Mononuclear cell (primary cell): ENCODE measurements around the gene HSPA9. TPM values are rescaled to one million over a fixed set of nuclear protein-coding genes. Genes with fewer than 3 reads are reported as not detected.

ENCODE experiments used
- H3K27me3 ChIP-seq: 2 replicates; pipeline ENCODE4 v1.6.0; 2011; ENCODE audit warnings: low read length, control low read depth; ENCODE audit not compliant: insufficient read depth
- H3K4me1 ChIP-seq: 2 replicates; pipeline ENCODE4 v1.5.1; 2011; ENCODE audit warnings: mild to moderate bottlenecking, low read length, control low read depth; ENCODE audit not compliant: insufficient read depth
- H3K4me3 ChIP-seq: 2 replicates; pipeline ENCODE4 v1.5.1; 2011; ENCODE audit warnings: mild to moderate bottlenecking, low read length, moderate library complexity
- H3K9me3 ChIP-seq: 2 replicates; pipeline ENCODE4 v1.5.1; 2011; ENCODE audit warnings: low read depth, mild to moderate bottlenecking, control low read depth, low read length
- total RNA-seq: library from RNA; depleted of rRNA; stranded (reverse); fragments of >200 nt; gene quantifications from one replicate; pipeline ENCODE4 v1.2.3, GENCODE V29; 2012

The HSPA9 gene
- total RNA-seq, 1 donor, result 455 TPM

DNA sequence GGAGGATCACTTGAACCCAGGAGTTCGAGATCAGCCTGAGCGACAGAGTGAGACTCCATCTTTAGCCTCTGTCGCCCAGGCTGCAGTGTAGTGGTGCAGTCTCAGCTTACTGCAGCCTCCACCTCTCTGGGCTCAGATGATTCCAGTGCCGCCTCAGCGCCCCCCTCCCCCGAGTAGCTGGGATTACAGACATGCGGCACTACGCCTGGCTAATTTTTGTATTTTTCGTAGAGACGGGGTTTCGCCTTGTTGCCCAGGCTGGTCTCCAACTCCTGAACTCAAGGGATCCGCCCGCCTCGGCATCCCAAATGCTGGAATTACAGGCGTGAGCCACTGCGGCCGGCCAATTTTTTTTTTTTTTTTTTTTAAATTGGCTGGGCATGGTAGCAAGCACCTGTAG lies 2.3 kb upstream of the HSPA9 start:
- Histone ChIP-seq H3K4me1 (peaks cover 18% of the 10 kb centered on the region), H3K4me3 (no peak overlapping the region), H3K27me3 (no peaks in the 10 kb centered on the region), H3K9me3 (no peaks in the 10 kb centered on the region)

GRCh38 chr5:138574744-138575193 lies 432 bp downstream of the HSPA9 start:
- Histone ChIP-seq H3K4me1 (peaks cover 18% of the 10 kb centered on the region), H3K27me3 (no peaks in the 10 kb centered on the region), H3K4me3 (peak overlapping the region; percentile 95), H3K9me3 (no peaks in the 10 kb centered on the region)

- Histone ChIP-seq H3K9me3 (no peaks in the 10 kb centered on the region), H3K4me3 (peak overlapping the region; percentile 95), H3K27me3 (no peaks in the 10 kb centered on the region), H3K4me1 (peaks cover 14% of the 10 kb centered on the region)
Measured at GRCh38 chr5:138573949-138574670, 1.1 kb downstream of the HSPA9 start.

DNA sequence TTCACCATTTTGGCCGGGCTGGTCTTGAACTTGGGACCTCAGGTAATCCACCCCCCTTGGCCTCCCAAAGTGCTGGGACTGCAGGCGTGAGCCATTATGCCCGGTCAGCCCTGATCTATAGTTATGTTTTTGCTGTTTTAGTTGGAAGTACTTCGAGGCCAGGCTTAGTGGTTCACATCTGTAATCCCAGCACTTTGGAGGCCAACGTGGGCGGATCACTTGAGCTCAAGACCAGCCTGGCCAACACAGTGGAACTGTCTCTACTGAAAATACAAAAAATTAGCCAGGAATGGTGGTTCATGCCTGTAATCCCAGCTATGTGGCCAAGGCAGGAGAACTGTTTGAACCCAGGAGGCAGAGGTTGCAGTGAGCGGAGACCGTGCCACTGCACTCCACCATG lies 2.0 kb downstream of the HSPA9 start:
- H3K4me3 ChIP-seq, result no peak overlapping the region
- H3K9me3 ChIP-seq, result no peaks in the 10 kb centered on the region
- H3K4me1 ChIP-seq, result peaks cover 12% of the 10 kb centered on the region
- H3K27me3 ChIP-seq, result no peaks in the 10 kb centered on the region

- no peak overlapping the region for H3K4me3 ChIP-seq
- H3K27me3 ChIP-seq, result no peaks in the 10 kb centered on the region
- H3K9me3 ChIP-seq, result no peaks in the 10 kb centered on the region
- H3K4me1 ChIP-seq, result peaks cover 23% of the 10 kb centered on the region
Measured at GRCh38 chr5:138570871-138571270, 4.3 kb downstream of the HSPA9 start.

GRCh38 chr5:138569782-138570181 lies 5.4 kb downstream of the HSPA9 start:
- H3K9me3 ChIP-seq, result no peaks in the 10 kb centered on the region
- H3K4me3 ChIP-seq, result no peak overlapping the region
- no peaks in the 10 kb centered on the region for H3K27me3 ChIP-seq
- H3K4me1 ChIP-seq, result peaks cover 31% of the 10 kb centered on the region

DNA sequence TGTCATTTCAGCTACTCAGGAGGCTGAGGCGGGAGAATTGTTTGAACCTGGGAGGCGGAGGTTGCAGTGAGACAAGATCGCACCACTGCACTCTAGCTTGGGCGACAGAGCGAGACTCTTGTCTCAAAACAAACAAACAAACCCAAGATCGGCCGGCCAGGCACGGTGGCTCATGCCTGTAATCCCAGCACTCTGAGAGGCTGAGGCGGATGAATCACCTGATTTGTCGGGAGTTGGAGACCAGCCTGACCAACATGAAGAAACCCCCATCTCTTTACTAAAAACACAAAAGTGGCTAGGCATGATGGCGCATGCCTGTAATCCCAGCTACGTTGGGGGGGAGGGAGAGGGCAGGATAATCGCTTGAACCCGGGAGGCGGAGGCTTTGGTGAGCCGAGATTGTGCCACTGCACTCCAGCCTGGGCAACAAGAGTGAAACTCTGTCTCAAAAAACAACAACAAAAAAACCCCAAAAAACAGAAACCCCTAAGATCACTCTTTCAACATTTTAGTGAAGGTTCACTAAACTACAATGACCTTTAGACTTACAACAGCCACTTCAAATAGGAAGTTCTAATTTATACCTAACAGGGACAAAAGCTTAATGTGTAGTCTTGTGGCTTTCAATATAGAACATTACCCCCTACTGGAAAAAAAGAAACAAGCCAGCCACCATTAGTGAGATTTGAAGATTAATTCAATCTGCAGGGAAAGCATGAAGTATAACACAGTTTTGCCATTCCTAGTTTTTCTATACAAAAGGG lies 7.0 kb downstream of the HSPA9 start:
- H3K4me3 ChIP-seq, result no peak overlapping the region
- H3K4me1 ChIP-seq, result peaks cover 29% of the 10 kb centered on the region
- H3K27me3 ChIP-seq, result no peaks in the 10 kb centered on the region
- H3K9me3 ChIP-seq, result no peaks in the 10 kb centered on the region

DNA sequence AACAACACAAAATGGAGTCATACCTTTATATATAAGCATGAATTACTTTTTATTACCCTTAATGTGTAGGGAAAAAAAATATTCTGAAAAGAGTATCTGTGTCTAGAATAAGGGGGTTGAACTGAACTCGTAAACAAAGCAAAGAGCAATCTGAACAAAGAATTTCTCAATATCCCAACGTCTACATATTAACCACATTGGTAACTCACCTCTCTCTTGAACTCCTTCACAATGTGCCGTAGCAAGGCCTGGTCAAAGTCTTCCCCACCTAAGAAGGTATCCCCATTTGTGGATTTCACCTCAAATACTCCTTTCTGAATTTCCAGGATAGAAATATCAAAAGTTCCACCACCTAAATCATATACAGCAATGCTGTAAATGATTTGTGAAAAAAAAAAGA lies 8.4 kb downstream of the HSPA9 start:
- Histone ChIP-seq H3K4me1 (peaks cover 29% of the 10 kb centered on the region), H3K9me3 (no peaks in the 10 kb centered on the region), H3K27me3 (no peaks in the 10 kb centered on the region), H3K4me3 (no peak overlapping the region)

GRCh38 chr5:138565100-138565821 lies 9.9 kb downstream of the HSPA9 start:
- Histone ChIP-seq H3K4me1 (peaks cover 29% of the 10 kb centered on the region), H3K27me3 (no peaks in the 10 kb centered on the region), H3K9me3 (no peaks in the 10 kb centered on the region), H3K4me3 (no peak overlapping the region)

DNA sequence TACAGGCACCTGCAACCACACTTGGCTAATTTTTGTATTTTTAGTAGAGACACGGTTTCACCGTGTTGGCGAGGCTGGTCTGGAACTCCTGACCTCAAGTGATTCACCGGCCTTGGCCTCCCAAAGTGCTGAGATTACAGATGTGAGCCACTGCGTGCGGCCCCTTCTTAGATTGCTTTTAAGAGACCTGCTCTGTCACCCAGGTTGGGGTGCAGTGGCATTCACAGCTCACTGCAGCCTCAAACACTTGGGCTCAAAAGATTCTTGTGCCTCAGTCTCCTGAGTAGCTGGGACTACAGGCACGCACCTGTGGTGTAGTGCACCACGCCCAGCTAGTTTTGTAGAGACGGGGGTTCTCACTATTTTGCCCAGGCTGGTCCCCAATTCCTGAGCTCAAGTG lies 11.0 kb downstream of the HSPA9 start:
- Histone ChIP-seq H3K4me3 (no peak overlapping the region), H3K4me1 (peaks cover 29% of the 10 kb centered on the region), H3K9me3 (no peaks in the 10 kb centered on the region)

DNA sequence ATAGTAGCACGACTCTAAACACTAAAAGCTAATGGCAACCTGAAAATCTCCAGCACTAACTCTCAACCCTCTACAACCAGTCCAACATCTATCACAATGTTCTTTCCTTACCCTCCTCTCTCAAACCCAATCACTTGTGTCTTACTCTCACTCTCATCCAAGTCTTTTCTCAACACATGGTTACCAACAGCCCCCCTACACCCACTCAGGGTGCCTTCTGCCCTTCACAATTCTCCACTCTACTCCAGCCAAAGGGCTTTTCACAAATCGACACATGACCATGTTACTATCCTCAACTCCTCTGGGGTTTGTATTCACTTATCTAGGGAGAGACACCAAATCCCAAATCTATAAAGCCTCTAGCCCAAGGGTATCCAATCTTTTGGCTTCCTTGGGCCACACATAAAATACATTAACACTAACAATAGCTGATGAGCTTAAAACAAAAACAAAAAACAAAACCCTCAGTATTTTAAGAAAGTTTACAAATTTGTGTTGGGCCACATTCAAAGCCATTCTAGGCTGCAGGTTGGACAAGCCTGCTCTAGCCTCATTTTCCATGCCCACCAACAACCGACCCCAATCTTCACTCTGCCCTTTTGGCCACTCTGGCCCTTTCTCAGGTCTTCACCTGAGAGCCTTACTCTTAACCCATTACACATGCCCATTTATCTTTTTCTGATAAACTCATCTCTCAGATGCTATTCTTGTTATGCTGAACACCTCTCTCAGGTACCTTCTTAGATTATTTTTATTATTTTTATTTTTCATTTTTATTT lies 11.7 kb downstream of the HSPA9 start:
- Histone ChIP-seq H3K4me1 (peaks cover 29% of the 10 kb centered on the region), H3K9me3 (no peaks in the 10 kb centered on the region), H3K4me3 (no peak overlapping the region), H3K27me3 (no peaks in the 10 kb centered on the region)

More for the DNA sequence above, 11.0 kb downstream of the HSPA9 start:
- H3K27me3 ChIP-seq, result no peaks in the 10 kb centered on the region

DNA sequence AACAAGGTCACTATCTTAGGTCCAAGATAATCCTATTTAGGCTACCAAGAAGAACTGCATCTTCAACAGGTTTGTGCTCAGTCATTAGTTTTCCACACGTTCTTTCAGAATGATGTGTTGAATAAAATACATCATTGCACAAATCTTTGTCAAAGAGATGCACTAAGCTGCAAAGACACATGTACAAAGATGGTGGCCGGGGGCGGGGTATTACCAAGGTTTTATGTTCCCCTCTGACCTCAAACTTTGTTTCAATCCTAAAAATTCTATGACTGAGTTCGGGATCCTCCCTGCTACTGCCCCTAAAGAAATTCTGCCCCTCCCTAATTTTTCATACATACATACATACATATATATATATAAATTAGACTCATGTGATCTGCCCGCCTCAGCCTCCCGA lies 14.2 kb downstream of the HSPA9 start:
- no peak overlapping the region for H3K4me3 ChIP-seq

GRCh38 chr5:138559937-138560336 lies 15.3 kb downstream of the HSPA9 start:
- Histone ChIP-seq H3K4me1 (peaks cover 5% of the 10 kb centered on the region), H3K9me3 (no peaks in the 10 kb centered on the region), H3K27me3 (no peaks in the 10 kb centered on the region), H3K4me3 (no peak overlapping the region)

More for the DNA sequence above, 14.2 kb downstream of the HSPA9 start:
- peaks cover 15% of the 10 kb centered on the region for H3K4me1 ChIP-seq
- H3K9me3 ChIP-seq, result no peaks in the 10 kb centered on the region
- H3K27me3 ChIP-seq, result no peaks in the 10 kb centered on the region

DNA sequence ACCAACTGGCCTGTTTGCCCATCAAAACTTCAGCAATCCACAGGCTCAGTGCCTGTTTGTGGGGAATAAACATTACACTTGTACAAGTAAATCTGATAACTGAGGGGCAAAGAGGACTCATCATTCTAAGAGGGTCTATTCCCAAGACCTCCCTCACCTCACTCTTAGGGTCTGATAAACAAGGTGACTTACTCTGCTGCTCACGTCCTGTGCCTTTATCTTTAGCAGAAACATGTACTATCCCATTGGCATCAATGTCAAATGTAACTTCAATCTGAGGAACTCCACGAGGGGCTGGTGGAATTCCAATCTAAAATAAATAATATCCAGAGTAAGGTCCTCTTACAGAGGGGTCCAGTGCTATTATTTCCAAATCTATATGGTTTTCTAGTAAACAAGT lies 17.5 kb downstream of the HSPA9 start:
- Histone ChIP-seq H3K4me1 (no peaks in the 10 kb centered on the region), H3K4me3 (no peak overlapping the region), H3K27me3 (no peaks in the 10 kb centered on the region), H3K9me3 (no peaks in the 10 kb centered on the region)
